Inflammatory macrophage (primary cell): ENCODE results near the gene RHEB.

ENCODE experiments used
- DNase-seq, 2 donors: peaks; one replicate each; pipeline ENCODE4 v3.0.0-alpha.2; 2020 to 2022

Gene RHEB

DNA sequence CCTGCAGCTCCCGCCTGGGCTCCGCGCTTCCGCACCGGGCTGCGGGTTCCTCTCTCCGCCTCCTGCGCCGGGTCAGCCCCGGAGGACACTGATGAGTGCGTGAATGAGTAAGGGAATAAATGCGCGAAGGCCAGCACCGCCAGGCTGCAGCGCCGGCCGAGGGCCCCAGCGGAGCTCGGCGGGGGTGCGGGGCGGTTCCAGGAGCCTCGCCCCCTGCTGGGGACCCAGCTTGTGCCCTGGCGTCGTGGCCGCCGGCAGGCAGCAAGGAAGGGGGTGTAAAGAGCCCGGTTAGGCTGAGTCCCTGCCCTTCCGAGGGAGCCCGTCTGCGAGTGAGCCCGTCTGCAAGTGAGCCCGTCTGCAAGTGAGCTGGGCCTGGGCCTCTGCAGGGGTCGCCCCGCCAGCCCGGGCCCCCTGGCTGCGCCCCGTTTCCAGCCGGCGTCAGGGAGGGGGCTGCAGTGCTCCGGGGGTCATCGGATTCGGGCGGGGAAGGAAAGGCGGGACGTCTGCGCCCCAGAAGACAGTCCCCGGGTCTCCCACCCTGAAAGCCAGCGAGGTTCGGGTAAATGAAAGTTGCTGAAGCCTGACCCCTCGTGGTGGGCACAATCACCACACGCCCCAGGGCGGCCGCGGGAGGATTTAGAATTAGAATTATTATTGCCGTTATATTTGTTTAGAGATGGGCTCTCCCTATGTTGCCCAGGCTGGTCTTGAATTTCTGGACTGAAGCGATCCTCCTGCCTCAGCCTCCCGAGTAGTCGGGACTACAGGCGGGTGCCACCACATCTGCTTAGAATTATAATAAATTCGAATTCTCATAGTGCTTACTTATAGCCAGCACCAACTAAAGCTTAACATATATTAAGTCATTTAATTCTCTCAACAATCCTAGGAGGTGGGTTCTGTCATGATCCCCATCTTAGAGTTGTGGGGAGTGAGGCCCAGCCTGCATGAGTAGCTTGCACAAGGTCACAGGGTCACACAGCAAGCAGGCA lies 71.1 kb downstream of the RHEB start:
- peak; percentile 61 to 75 for DNase-seq

DNA sequence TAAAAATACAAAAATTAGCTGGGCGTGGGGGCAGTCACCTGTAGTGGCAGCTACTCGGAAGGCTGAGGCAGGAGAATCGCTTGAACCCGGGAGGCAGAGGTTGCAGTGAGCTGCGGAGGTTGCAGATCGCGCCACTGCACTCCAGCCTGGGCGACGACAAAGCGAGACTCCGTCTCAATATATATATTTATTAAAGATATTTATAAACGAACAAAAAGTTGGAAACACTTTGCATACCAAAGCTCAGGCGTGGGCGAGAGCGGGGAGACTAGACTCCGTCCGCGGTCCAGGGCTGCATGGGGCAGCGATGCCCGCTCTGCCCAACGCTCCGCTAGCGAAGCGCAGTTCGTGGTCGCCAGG lies 71.8 kb downstream of the RHEB start:
- DNase-seq: no peak

DNA sequence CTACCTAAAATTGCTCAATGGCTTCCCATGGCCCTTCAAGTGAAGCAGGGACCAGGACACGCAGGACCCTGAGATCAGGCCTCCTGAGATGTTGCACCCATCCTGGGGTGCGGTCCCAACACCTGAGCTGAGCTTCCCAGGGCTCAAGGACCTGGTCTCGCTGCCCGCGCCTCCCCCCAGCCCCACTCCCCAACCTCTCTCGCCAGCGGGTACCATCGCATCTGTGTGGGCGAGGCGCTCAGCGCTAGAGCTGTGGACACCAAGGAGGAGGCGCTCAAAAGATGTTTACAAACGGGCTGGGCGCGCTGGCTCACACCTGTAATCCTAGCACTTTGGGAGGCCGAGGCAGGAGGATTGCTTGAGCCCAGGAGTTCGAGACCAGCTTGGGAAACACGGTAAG lies 72.4 kb downstream of the RHEB start:
- no peak for DNase-seq

DNA sequence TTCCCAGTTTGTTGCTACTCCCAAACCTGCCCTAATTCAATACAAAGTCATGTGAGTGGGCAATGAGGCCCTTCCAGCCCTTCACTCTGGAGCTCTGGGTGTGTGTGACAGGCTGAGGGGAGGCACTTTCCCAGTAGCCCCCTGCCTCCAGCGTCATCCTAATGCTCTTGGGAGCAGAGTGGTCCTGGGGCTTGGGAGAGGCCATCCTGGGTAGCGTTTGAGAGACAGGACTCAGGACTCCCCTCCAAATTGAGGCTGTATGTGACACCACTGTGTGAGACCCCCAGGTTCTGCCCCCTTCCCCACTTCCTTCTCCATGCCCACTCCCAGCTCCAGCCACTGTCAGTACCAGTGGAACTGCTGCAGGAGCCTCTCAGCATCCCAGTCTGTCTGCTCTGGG lies 73.3 kb downstream of the RHEB start:
- DNase-seq: no peak

DNA sequence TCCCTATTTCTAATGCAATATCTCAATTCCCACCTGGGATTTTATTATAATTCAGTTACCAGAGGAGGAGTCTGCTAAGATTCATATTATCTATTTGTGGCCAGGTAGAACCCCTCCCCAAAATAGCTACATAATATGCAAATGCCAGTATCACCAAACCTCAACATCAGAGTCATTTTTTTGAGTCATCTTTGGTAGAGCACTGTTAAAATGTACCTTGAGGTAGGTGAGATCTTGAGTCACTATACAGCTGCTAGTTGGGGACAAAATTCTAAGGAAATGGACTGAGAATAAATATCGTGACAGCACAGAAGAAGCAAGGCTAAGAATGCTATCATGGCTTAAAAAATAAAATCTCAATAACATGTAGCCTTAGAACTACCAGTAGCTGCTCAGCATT lies 75.1 kb downstream of the RHEB start:
- DNase-seq: no peak

DNA sequence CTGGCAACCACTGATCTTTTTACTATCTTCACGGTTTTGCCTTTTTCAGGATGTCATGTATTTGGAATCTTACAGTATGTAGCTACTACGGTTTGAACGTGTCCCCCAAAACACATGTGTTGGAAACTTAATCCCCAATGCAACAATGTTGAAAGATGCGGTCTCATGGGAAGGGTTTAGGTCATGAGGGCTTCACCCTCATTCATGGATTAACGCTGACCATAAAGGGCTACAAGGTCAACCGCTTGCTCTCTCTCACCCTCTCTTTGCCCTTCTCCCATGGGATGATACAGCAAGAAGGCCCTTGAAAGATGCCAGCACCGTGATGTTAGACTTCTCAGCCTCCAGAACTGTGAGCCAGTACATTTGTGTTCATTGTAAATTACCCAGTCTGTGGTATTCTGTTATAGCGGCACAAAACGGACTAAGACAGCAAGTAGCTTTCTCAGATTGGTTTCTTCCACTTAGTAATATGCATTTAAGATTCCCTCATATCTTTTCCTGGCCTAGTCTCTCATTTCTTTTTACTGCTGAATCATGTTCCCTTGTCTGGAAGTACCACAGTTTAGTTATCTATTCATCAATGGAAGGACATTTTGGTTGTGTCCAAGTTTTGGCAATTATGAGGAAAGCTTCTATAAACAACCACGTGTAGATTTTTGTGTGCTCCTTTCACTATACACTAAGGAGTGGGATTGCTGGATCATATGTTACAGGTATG lies 76.8 kb downstream of the RHEB start:
- no peak for DNase-seq

DNA sequence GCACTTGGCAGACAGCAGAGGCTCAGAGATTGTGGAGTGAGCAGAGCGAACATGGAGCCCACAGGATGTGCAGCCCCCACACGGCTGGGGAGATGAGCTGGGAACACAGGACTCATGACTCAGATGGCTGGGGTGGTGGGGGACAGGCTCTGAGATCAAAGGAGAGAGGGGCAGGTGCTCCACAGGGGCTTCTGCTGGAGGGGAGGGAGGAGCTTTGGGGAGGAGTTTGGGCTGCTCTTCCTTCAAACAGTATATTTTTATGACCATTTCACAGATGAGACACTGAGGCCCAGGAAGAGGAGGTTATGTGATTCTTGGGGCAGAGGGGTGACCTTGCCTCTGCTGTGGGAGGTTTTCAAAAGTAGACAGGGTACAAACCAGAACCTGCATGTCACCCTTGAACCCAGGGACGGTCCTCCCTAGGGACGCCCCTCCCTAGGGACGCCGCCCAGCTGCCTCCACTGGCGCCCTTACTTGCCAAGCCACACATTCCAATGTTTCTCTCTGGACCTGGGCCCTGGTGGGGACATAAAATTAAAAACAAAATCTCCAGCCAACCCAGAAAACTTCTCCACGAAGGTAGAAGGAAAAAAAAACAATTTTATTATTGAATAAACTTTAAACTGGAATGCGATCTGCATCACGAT lies 78.8 kb downstream of the RHEB start:
- no peak for DNase-seq

DNA sequence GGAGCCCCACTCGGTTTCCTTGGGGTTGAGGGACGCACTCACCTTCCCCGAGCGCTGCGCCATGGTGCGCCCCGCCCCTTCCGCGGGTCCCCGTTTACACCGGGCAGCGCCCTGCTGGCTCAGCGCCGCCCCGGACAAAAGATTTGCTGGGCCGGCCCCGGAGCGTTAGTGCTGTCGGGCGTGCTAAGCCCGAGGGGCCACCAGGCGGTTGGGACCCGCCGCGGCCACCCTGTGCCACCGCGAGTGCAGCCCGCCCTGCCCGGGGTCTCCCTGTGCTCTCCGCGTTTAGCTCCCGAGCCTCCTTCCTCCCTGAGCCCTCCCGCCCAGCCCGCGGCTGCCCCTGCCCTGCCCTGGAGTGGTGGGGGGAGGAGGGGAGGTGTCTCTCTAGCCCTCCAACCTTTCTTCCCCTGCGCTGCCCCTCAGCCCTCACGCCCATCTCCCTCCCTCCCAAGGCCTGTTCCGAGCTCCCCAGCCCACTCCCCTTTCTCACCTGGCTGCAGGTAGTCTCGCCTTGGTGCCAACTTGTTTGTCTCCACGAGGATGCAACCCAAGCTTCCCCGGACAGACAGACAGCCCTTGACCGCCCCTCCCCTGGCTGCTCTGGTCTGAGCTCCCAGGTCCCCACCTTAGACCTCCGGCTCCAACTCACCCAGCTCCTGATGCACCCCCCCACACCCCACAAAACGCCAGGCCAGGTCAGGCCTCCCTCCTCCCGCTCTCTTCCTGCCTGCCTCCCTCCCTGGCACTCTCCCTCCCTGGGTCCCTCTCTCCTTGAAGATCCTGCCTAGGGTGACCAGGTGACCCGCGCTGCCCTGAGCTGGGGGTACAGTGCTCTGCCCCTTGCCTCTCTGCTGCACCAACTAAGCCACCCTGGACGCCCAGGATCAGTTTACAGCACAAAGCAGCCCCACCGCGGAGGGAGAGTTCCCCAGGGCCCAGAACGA lies 79.6 kb downstream of the RHEB start, which contains the start of gene CRYGN:
TSS of gene CRYGN (minus strand) at position 287 of the 944 bp plus-strand sequence. CDS start at position 63, 224 bp downstream.
- no peak for DNase-seq

DNA sequence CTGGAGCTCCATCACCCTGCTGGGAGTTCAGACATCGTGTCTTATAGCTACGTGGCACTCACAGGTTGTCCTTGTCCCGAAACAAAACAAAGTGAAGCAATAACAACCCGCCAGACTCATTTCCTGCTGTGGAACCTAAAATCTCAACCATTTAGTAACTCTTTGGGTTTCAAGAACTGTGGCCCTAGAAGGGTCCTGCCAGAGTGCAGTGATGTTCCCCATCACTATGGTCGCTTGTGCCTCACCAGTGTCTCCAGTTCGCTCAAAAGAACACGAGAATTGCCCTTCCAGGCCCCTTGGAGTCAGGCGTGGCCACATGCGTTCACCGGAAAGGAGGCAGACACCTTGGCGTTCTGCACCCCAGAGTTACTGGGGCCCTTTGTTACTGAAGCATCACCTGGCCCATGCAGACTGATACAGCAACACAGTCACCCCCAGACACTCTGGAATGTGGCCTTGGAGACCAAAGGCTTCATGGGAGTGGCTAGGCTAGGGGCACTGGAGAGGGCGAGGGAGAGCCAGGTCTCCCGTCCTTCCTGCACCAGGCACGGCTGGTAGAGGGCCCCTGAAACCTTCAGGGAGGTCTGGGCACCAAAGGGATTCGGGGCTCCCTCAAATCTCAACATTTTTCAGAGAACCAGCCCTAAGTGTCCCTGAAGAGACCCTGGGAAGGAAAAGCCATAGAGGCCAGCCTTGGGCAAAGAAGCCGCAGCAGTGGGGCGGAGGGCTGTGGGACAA lies 80.7 kb downstream of the RHEB start:
- DNase-seq: no peak

DNA sequence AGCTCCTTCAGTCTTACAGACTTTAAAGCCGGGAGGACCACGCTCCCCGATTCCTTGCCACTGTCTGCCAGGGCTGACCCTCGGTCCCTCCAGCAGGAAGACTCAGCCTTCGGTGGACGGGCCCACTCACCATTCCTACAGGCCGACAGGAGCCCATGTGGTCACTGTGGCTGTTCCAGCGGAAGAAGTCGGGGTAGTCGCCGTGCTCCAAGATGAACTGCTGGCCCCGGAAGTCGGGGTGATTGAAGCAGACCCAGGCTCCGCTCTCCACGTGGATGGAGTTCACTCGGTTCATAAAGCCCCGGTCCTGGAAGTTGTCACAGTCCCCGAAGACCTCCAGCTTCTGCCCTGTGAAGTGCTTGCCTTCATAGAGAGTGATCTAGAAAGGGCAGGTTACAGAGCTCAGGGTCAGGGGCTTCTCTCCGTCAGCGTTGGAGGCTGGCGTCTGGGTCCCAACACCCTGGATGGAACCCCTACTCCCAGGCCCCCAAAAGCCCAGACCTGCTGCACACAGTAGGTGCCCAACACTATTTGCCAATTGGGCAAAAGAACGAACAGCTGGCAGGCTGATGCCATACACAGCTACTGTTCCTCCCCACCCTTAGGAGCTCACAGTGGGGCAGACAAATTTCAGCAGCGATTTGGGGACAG lies 81.7 kb downstream of the RHEB start:
- no peak for DNase-seq

DNA sequence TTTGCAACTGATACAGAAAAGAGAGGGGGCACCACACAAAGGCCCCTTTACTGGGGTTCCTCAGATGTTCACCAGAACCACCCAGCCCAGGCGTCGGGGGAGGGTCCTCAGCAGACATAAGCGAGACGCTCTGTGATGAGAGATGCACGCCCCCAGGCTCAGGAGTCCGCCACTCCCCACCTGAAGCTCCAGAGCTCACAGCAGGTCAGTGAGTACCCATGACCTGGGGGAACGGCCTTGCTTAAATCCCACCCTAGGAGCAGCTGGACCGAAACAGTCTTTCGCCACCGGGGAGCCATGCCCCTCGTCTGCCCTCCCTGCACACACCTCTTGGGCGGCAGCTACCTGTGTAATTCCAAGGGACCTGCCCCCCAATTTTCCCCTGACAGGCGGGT lies 82.5 kb downstream of the RHEB start:
- DNase-seq: no peak

DNA sequence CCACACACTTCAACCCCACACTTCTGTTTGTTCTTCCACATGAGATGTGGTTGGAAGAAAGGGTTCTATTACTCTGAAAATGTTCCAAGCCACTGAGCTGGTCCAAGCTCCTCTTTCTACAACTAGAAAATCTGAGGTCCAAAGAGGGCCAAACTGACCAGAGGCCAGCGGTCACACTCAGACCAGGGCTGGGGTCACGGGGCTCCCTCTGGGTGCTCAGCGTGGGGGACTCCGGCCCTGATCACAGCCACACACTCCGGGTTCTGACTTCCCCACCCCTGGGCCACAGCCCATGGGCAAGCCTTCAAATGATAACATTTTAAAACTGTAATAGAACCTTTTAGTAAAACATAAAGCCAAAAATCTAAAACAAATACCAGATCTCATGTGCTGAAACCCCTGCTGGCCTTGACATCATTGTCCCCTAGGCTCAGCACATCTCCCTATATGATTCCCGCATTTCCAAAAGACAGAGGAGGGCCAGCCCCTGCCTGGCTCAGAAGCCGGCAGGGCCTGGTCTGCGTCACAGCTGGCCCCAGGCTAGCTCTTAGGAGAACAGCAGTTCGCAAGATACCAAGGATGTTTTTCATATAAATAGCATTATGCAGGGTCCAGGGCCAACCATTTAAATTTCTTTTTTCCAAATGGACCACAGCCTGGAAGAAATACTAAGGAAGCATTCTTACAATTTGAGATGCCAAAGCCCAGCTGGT lies 83.1 kb downstream of the RHEB start:
- DNase-seq: no peak

DNA sequence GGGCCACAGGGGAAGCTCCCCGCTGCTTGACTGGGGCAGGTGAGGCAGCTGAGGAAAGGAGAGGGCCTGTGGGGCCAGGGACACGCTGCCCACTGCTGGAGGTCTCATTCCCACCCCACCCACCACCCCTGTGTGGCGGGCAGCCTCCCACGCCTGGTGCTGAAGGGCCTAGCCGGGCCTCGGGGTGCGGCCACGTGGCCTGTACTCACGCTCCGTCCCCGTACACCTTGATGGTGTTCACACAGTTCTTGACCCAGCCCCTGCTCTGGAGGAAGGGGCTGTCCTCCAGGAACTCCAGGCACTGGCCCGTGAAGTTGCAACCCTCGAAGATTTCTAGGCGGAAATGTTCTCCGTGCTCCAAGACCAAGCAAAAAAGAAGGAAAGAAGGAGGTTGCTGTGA lies 83.7 kb downstream of the RHEB start:
- no peak for DNase-seq

DNA sequence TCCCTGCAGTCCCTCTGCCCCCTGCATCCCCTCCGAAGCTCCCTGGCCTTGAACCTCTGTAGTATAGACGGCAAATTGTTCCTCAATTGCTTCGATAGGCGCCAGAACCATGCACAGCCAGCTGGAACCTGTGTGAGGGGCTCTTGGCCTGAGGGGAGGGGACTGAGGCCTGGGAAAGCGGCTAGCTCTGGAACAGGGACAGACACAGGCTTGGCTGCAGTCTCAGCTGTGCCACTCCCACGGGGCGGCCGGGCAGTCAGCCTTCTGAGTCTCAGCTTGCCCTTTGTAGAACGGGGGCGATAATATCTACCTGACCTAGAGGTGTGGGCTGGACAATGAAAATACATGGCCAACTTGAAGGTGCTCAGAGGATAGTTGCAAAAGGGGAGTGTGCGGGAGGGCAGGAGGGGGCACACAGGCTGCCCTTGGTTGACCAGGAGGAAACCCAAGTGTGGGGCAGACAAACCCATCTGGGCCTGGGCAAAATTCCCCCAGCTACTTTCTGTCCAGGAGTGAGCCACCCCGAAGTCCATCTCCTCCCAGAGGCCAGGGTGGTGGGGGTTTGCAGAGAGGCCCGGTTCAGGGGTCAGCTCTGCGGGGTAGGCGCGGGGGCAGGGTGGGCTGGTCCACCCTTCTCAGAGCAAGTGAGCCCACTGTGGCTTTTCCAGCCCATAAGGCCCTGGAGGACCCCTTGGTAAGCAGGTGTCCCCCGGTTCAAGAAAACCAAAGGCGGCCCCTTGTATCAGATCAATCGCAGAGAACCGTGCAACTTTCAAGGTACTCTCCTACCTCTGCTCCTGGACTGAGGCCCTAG lies 84.4 kb downstream of the RHEB start:
- no peak for DNase-seq

DNA sequence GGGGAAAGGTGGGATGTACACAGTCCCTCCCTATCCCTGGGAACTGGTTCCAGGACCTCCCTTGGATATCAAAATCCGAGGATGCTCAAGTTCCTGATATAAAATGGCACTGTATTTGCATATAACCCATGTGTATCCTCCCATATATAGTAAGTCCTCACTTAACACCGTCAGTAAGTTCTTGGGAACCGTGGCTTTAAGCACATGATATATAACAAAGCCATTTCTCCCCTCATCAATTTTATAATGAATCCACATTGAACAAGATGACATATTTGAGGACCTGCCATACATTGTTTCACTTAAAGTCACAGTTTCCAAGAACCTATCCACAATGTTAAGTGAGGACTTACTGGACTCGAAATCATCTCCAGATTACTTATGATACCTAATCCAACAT lies 85.1 kb downstream of the RHEB start:
- DNase-seq: no peak

DNA sequence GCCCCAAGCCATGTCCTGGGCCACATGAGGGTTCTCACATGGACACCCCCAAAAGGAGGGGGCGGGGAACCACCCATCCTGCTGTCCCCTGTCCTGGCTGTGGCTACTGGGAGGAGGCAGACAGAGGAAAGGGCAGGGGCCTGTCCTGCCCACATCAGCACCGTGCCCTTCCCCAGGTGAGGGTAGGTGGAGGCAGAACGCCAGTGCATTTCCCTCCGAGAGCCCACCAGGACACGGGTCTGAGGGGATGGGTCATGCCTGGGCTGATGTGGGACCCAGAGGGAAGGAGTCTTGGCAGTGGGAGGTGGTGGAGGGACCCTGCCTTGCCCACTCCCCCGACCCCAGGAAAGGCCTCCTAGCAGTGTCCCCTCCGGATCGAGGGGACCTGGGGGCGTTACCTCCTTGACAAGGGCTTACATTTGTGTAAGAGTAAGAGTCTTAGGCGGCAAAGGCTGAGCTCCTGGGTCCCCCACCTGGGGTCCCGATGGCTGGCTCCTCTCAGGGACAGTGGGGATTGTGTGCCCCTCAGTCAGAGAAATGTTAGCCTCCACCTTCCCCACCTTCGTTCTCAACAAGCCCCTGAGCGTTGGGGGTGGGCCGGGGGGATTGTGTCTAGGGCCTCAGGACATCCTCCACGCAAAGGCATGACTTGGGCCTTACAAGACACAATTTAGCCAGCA lies 85.8 kb downstream of the RHEB start:
- DNase-seq: no peak

DNA sequence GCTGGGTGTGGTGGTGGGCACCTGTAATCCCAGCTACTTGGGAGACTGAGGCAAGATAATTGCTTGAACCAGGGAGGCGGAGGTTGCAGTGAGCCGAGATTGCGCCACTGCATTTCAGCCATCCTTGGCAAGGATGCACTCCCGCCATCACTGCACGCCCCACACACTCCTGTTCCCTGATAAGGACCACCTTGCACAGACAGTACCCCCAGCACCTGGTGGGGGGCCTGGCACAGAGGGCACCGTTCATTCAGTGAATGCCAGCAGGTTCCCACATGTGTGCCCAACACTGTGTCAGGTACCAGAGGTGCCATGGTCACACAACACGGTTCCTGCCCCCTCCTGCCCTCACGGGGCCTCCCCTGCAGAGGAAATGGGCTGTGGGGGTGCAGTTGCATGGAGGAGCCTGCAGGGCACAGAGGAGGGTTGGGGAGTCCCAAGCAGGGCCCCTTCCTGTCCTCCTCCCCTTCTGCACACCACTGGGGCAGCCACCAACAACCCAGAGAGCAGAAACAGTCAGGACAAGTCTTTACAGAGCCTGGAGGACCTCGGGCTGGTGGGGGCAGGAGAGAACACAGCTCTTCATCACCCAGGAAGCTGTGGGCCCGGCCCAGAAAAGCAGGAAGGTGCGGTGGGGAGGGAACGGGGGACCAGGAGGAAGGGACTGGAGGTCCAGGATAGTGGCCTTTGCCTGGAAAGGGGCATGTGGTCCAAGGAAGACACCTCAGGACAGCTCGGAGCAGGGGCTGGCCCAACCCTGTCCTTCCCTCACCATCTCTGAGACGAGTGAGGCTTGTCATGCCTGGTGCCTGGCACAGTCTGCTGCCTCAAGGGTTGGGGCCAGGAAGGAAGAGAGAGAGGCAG lies 86.8 kb downstream of the RHEB start:
- DNase-seq: no peak
